Activated CD8-positive, alpha-beta T cell treated with anti-CD3 and anti-CD28 coated beads for 36 hours (primary cell): ENCODE data around the gene SRSF9. TPM values are rescaled to one million over a fixed set of nuclear protein-coding genes. Genes with fewer than 3 reads are reported as not detected.

ENCODE experiments used
- ATAC-seq: fragments of 200-7000 bp; cut with Tn5 transposase; one replicate; pipeline ENCODE4 v1.10.0; 2021; ENCODE audit warnings: mild to moderate bottlenecking, moderate library complexity
- CTCF ChIA-PET: fragments of 350-600 bp; sonication (Branson Sonifier 250); formaldehyde crosslinking; loops from one replicate; lab custom pipeline; 2021; ENCODE audit warnings: antibody characterized with exemption; lab: Charles Lee
- POLR2A ChIA-PET: fragments of 350-600 bp; sonication (Branson Sonifier 250); formaldehyde crosslinking; loops from one replicate; lab custom pipeline; 2021; ENCODE audit warnings: antibody characterized with exemption; lab: Charles Lee
- DNase-seq: peaks from one replicate; pipeline ENCODE4 v3.0.0-alpha.2; 2020
- H3K27ac Mint-ChIP-seq: one replicate; pipeline ENCODE4 v1.8.0; 2021; ENCODE audit warnings: mild to moderate bottlenecking, mixed read lengths
- H3K27me3 Mint-ChIP-seq: one replicate; pipeline ENCODE4 v1.8.0; 2021; ENCODE audit warnings: mixed read lengths
- H3K36me3 Mint-ChIP-seq: one replicate; pipeline ENCODE4 v1.8.0; 2021; ENCODE audit warnings: low read depth, mixed read lengths
- H3K4me1 Mint-ChIP-seq: one replicate; pipeline ENCODE4 v1.8.0; 2021; ENCODE audit warnings: low read depth, mixed read lengths
- H3K4me3 Mint-ChIP-seq: one replicate; pipeline ENCODE4 v1.8.0; 2021; ENCODE audit warnings: mild to moderate bottlenecking, moderate library complexity, mixed read lengths
- H3K9me3 Mint-ChIP-seq: one replicate; pipeline ENCODE4 v1.8.0; 2021; ENCODE audit warnings: mixed read lengths
- CTCF ChIP-seq: fragments of 200-600 bp; IDR thresholded peaks from one replicate; pipeline ENCODE4 v1.8.0; 2022; ENCODE audit warnings: antibody characterized with exemption, mild to moderate bottlenecking
- intact Hi-C: fragments of 100-400 bp; cut with micrococcal nuclease; formaldehyde crosslinking; loops from one replicate; pipeline ENCODE4 v1.10.0; 2022
- total RNA-seq, 2 experiments: library from RNA; stranded (reverse); gene quantifications; one replicate each; pipeline ENCODE4 v1.2.3, GENCODE V29; 2021

The SRSF9 gene
- total RNA-seq, 2 experiments from 2014 or later = 225 to 236 TPM

- ATAC-seq = peak; percentile 20
- Mint-ChIP-seq H3K36me3 (peaks cover 27% of the 10 kb centered on the region), H3K4me3 (peak overlapping the region; percentile 91), H3K27ac (peak overlapping the region; percentile 84), H3K4me1 (peaks cover 25% of the 10 kb centered on the region), H3K27me3 (no peaks in the 10 kb centered on the region), H3K9me3 (no peaks in the 10 kb centered on the region)
- ChIA-PET CTCF (interaction anchor here (0.6 to 3.5 kb wide), 14 partner anchors 12 to 554 kb away, joined by 3 to 25 read pairs (median 4); partner anchors contain the start of genes COQ5 and SRSF9), POLR2A (interaction anchor here (0.6 to 2.4 kb wide), 18 partner anchors 8 to 295 kb away, joined by 3 to 8 read pairs (median 4); partner anchors contain the start of genes RNU4-2, RPLP0 and SRSF9)
- intact Hi-C loops = no loop called here
- TF ChIP-seq CTCF = no peak
- peak; percentile 61 for DNase-seq
Observed at GRCh38 chr12:120496413-120497340, 27.1 kb upstream of the SRSF9 start.

- H3K36me3 Mint-ChIP-seq = peaks cover 27% of the 10 kb centered on the region
- POLR2A ChIA-PET = interaction anchor here (0.6 to 2.4 kb wide), 16 partner anchors 9 to 295 kb away, joined by 3 to 8 read pairs (median 4); partner anchors contain the start of genes RNU4-2, RPLP0 and SRSF9
- no peak for TF ChIP-seq CTCF
- peak; percentile 98 for DNase-seq
- H3K27ac Mint-ChIP-seq = peak within 1 kb of the TSS; percentile 84
- intact Hi-C loops = no loop called here
- peak within 1 kb of the TSS; percentile 91 for H3K4me3 Mint-ChIP-seq
- H3K9me3 Mint-ChIP-seq = no peaks in the 10 kb centered on the region
- H3K4me1 Mint-ChIP-seq = peaks cover 25% of the 10 kb centered on the region
- ATAC-seq = peak; percentile 98
- CTCF ChIA-PET = interaction anchor here (0.6 to 3.5 kb wide), 10 partner anchors 20 to 203 kb away, joined by 3 to 25 read pairs (median 4); partner anchors contain the start of genes COQ5 and SRSF9
- H3K27me3 Mint-ChIP-seq = no peaks in the 10 kb centered on the region
Observed at GRCh38 chr12:120495731-120496412, 26.3 kb upstream of the SRSF9 start, which contains the start of gene DYNLL1. Gene DYNLL1, plus strand, starts transcription at chr12:120496113. Its CDS starts 309 bp downstream, at chr12:120496422.

- peak; percentile 3 for ATAC-seq
- intact Hi-C loops = no loop called here
Observed at GRCh38 chr12:120495186-120495730, 25.7 kb upstream of the SRSF9 start.

More at GRCh38 chr12:120495186-120495730, 25.7 kb upstream of the SRSF9 start:
- H3K27me3 Mint-ChIP-seq = no peaks in the 10 kb centered on the region
- no peak for TF ChIP-seq CTCF
- ChIA-PET CTCF (interaction anchor here (1.2 to 3.5 kb wide), 5 partner anchors 26 to 179 kb away, joined by 3 to 25 read pairs (median 4); partner anchors contain the start of gene SRSF9), POLR2A (interaction anchor here (0.8 to 2.4 kb wide), 11 partner anchors 8 to 294 kb away, joined by 3 to 8 read pairs (median 3); partner anchors contain the start of gene SRSF9)
- peak overlapping the region; percentile 91 for H3K4me3 Mint-ChIP-seq
- H3K36me3 Mint-ChIP-seq = peaks cover 22% of the 10 kb centered on the region
- no peaks in the 10 kb centered on the region for H3K9me3 Mint-ChIP-seq
- peak overlapping the region; percentile 72 for H3K27ac Mint-ChIP-seq
- DNase-seq = no peak
- H3K4me1 Mint-ChIP-seq = peaks cover 25% of the 10 kb centered on the region
